Measurements from ENCODE around the gene MSI2. TPM values are rescaled to one million over a fixed set of nuclear protein-coding genes. Genes with fewer than 3 reads are reported as not detected.

The MSI2 gene
- total and polyA plus RNA-seq, 7 donors: 12.6 to 25.8 (median 21.3) TPM

DNA sequence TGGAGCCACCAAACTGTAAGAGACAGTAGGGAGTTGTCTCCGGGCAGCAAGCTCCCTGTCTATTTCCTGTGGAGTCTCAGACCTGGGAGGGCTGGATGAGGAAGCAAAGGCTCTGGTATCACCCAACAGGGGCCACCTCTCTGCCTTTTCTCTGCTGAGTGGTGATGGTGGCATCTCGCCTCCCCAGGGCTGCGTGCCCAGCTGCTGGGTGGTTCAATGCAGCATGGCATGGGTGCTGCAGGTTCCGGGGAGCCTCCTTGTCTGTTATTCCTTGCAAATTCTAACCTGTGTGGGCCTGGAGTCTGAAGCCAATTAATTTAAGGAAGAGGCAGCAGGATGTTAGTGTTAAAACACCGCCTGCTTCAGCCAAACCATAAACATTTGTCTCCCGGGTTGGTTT is 410.6 kb downstream of the MSI2 start:
- peak overlapping the region in 1 of 4 donors; percentile 58 for H3K27ac ChIP-seq
- WGBS, 2 donors: 85 to 91% methylated on average over 6 of the region's 6 CpGs
- H3K9me3 ChIP-seq: no peaks in the 10 kb centered on the region
- no peak overlapping the region for H3K4me3 ChIP-seq
- no peaks in the 10 kb centered on the region for H3K27me3 ChIP-seq
- peaks cover 0 to 26% (median 18%) of the 10 kb centered on the region in 4 donors for H3K4me1 ChIP-seq
- no peak for TF ChIP-seq CTCF (IDR thresholded peaks at IDR 0.05)
- no peak for TF ChIP-seq POLR2A (IDR thresholded peaks at IDR 0.05)
- TF ChIP-seq EP300 (IDR thresholded peaks at IDR 0.05): no peak
- no peak for TF ChIP-seq POLR2AphosphoS5 (IDR thresholded peaks at IDR 0.05)
- intact Hi-C loops (cut with DNase I): loop anchor here (10.0 kb wide), 1 partner anchor 328 kb away; no protein-coding TSS in a partner anchor
- no peaks in the 10 kb centered on the region for H3K36me3 ChIP-seq
- DNase-seq: peak; percentile 46

- Histone ChIP-seq H3K4me1 (peaks cover 0 to 22% (median 15%) of the 10 kb centered on the region in 4 donors), H3K9me3 (no peaks in the 10 kb centered on the region), H3K4me3 (no peak overlapping the region), H3K36me3 (no peaks in the 10 kb centered on the region), H3K27ac (peak overlapping the region in 1 of 4 donors; percentile 58), H3K27me3 (no peaks in the 10 kb centered on the region)
- DNase-seq: peak; percentile 57
- TF ChIP-seq EP300 (IDR thresholded peaks at IDR 0.05) (no peak), POLR2A (IDR thresholded peaks at IDR 0.05) (no peak), CTCF (IDR thresholded peaks at IDR 0.05) (no peak), POLR2AphosphoS5 (IDR thresholded peaks at IDR 0.05) (no peak)
- WGBS, 2 donors: 92 to 95% methylated on average over 6 of the region's 6 CpGs
- intact Hi-C loops (cut with DNase I): loop anchor here (10.0 kb wide), 1 partner anchor 327 kb away; no protein-coding TSS in a partner anchor
Observed at GRCh38 chr17:57667461-57667923, 411.2 kb downstream of the MSI2 start.

GRCh38 chr17:57668332-57668731 is 412.0 kb downstream of the MSI2 start:
- Histone ChIP-seq H3K36me3 (no peaks in the 10 kb centered on the region), H3K9me3 (no peaks in the 10 kb centered on the region), H3K4me1 (peaks cover 0 to 16% (median 9%) of the 10 kb centered on the region in 4 donors), H3K4me3 (no peak overlapping the region), H3K27ac (peak overlapping the region in 1 of 4 donors; percentile 58), H3K27me3 (no peaks in the 10 kb centered on the region)
- intact Hi-C loops (cut with DNase I): loop anchor here (10.0 kb wide), 1 partner anchor 326 kb away; no protein-coding TSS in a partner anchor
- DNase-seq: no peak
- WGBS, 2 donors: 93% methylated on average over 3 of the region's 3 CpGs
- TF ChIP-seq POLR2A (IDR thresholded peaks at IDR 0.05) (no peak), EP300 (IDR thresholded peaks at IDR 0.05) (no peak), CTCF (IDR thresholded peaks at IDR 0.05) (no peak), POLR2AphosphoS5 (IDR thresholded peaks at IDR 0.05) (no peak)

DNA sequence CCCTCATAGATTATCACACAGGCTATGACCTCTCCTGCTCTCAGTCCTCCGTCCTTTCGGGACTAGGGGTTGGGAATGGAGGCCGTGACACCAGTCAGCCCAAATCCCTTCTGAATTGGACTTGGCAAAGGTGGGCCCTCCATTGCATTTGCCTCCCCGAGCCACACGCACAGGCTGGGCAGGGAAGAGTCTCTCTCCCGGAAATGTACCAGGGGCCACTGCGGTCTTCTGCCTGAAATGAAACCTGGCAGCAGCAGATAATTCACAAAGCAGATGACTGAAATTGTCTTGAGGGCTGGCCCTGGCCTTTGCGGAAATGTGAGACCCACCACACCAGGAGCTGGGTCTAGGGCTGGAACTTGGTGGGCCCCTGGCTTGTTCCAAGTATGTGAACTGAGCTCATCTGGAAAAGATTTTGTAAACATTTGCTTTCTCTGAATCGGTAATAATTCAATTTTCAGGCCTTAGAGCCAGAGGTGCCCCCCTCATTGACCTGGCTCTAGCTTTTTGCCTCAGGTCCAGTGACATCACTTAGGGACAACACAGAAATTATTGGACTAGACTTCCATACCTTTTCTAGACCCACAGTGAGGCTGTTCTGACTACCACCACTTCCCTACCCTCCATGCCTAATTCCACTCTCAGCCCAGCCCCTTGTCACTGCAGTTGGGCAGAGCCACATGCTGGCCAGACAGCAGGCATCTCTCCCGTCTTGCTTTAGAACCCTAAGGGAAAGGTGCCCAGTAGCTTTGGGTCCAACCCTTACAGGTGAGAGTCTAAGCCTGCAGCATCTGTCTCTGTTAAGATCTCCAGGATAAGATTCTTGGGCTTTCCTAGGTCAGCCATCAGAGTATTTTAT is 413.6 kb downstream of the MSI2 start:
- no peak overlapping the region for H3K27ac ChIP-seq
- DNase-seq: peak; percentile 19
- H3K4me3 ChIP-seq: no peak overlapping the region
- intact Hi-C loops (cut with DNase I): loop anchor here (5.0 to 10.0 kb wide), 3 partner anchors 162 to 538 kb away; no protein-coding TSS in a partner anchor
- H3K36me3 ChIP-seq: peaks cover 0 to 3% (median 0%) of the 10 kb centered on the region in 4 donors
- 85 to 96% methylated on average over 10 of the region's 10 CpGs for WGBS, 2 donors
- TF ChIP-seq CTCF (IDR thresholded peaks at IDR 0.05): no peak
- no peak for TF ChIP-seq POLR2AphosphoS5 (IDR thresholded peaks at IDR 0.05)
- TF ChIP-seq POLR2A (IDR thresholded peaks at IDR 0.05): no peak
- TF ChIP-seq EP300 (IDR thresholded peaks at IDR 0.05): no peak
- H3K9me3 ChIP-seq: no peaks in the 10 kb centered on the region
- no peaks in the 10 kb centered on the region for H3K27me3 ChIP-seq
- peaks cover 0 to 11% (median 5%) of the 10 kb centered on the region in 4 donors for H3K4me1 ChIP-seq

Data from sigmoid colon (tissue), 7 donors.